Tibial artery (tissue), 4 donors: ENCODE results near the gene WDR86.

Experiments
- DNase-seq, 2 donors: peaks; one replicate each; pipeline ENCODE4 v3.0.0-alpha.2; 2019
- H3K27ac ChIP-seq, 2 donors: fragments of 200-600 bp; sonication (generic) in 1 of 2; 1 replicate in 1 of 2; 2 replicates in 1 of 2; pipeline ENCODE4 v1.5.1; 2018 to 2019; ENCODE audit warnings: mild to moderate bottlenecking in 1 of 2
- H3K27me3 ChIP-seq, 2 donors: fragments of 200-600 bp; sonication (generic) in 1 of 2; one replicate each; pipeline versions ENCODE4 v1.5.1 to v1.6.0; 2016 to 2019
- H3K36me3 ChIP-seq, 3 donors: fragments of 200-600 bp; sonication (generic) in 2 of 3; one replicate each; pipeline ENCODE4 v1.5.1; 2016 to 2019; ENCODE audit warnings: mild to moderate bottlenecking in 2 of 3
- H3K4me1 ChIP-seq, 4 donors: fragments of 200-600 bp; sonication (generic) in 2 of 4; 1 replicate in 3 of 4; 2 replicates in 1 of 4; pipeline ENCODE4 v1.5.1; 2016 to 2019
- H3K4me3 ChIP-seq, 2 donors: fragments of 200-600 bp; sonication (generic) in 1 of 2; 1 replicate in 1 of 2; 2 replicates in 1 of 2; pipeline ENCODE4 v1.5.1; 2018 to 2019; ENCODE audit warnings: mild to moderate bottlenecking in 2 of 2
- H3K9me3 ChIP-seq, 3 donors: fragments of 200-600 bp; sonication (generic) in 1 of 3; one replicate each; pipeline ENCODE4 v1.5.1; 2016 to 2019
- CTCF ChIP-seq, 2 experiments: fragments of 200-600 bp in 1 of 2; fragments of 450-650 bp in 1 of 2; IDR thresholded peaks; one replicate each; pipeline ENCODE4 v1.5.1; 2017 to 2019; ENCODE audit warnings: antibody characterized with exemption in 2 of 2, mild to moderate bottlenecking in 1 of 2, moderate library complexity in 1 of 2
- intact Hi-C: fragments of 100-400 bp; cut with DNase I; formaldehyde crosslinking; loops from one replicate; pipeline ENCODE4 v1.15.0; 2023; ENCODE audit warnings: low total_unique reads

The WDR86 gene

GRCh38 chr7:151409667-151410404 lies at the start of gene WDR86:
Gene WDR86, minus strand, starts transcription at chr7:151410038. Its CDS starts 449 bp downstream, at chr7:151409589.
- TF ChIP-seq CTCF (IDR thresholded peaks at IDR 0.05) = no peak
- Histone ChIP-seq H3K27me3 (peaks cover 4 to 56% of the 10 kb centered on the region in 2 donors), H3K36me3 (no peaks in the 10 kb centered on the region), H3K4me3 (peak within 1 kb of the TSS; percentile 35 to 46), H3K9me3 (no peaks in the 10 kb centered on the region), H3K4me1 (peaks cover 0 to 28% (median 19%) of the 10 kb centered on the region in 4 donors), H3K27ac (no peak within 1 kb of the TSS)
- no peak for DNase-seq
- intact Hi-C loops = loop anchor here (5.0 kb wide), 1 partner anchor 38 kb away; no protein-coding TSS in a partner anchor

GRCh38 chr7:151457534-151457933 lies 47.7 kb upstream of the WDR86 start:
- no peaks in the 10 kb centered on the region for H3K27me3 ChIP-seq
- intact Hi-C loops = no loop called here

GRCh38 chr7:151456782-151457181 lies 46.9 kb upstream of the WDR86 start:
- no peaks in the 10 kb centered on the region for H3K36me3 ChIP-seq
- no peak overlapping the region for H3K27ac ChIP-seq
- DNase-seq = no peak
- no peaks in the 10 kb centered on the region for H3K27me3 ChIP-seq
- no peaks in the 10 kb centered on the region for H3K9me3 ChIP-seq
- H3K4me3 ChIP-seq = no peak overlapping the region
- TF ChIP-seq CTCF (IDR thresholded peaks at IDR 0.05) = no peak
- intact Hi-C loops = no loop called here
- H3K4me1 ChIP-seq = peaks cover 7 to 26% (median 24%) of the 10 kb centered on the region in 4 donors

More at GRCh38 chr7:151457534-151457933, 47.7 kb upstream of the WDR86 start:
- Histone ChIP-seq H3K9me3 (no peaks in the 10 kb centered on the region), H3K27ac (no peak overlapping the region), H3K4me3 (no peak overlapping the region), H3K36me3 (no peaks in the 10 kb centered on the region), H3K4me1 (peaks cover 7 to 26% (median 24%) of the 10 kb centered on the region in 4 donors)
- no peak for TF ChIP-seq CTCF (IDR thresholded peaks at IDR 0.05)
- no peak for DNase-seq

- H3K4me3 ChIP-seq = no peak overlapping the region
- no peak for TF ChIP-seq CTCF (IDR thresholded peaks at IDR 0.05)
- no peaks in the 10 kb centered on the region for H3K9me3 ChIP-seq
- intact Hi-C loops = no loop called here
- DNase-seq = no peak
- H3K36me3 ChIP-seq = no peaks in the 10 kb centered on the region
- no peaks in the 10 kb centered on the region for H3K27me3 ChIP-seq
- no peak overlapping the region for H3K27ac ChIP-seq
- peaks cover 7 to 23% (median 20%) of the 10 kb centered on the region in 4 donors for H3K4me1 ChIP-seq
These were observed 46.4 kb upstream of the WDR86 start for GRCh38 chr7:151456276-151456675.

- Histone ChIP-seq H3K36me3 (no peaks in the 10 kb centered on the region), H3K4me1 (peaks cover 7 to 17% (median 15%) of the 10 kb centered on the region in 4 donors), H3K4me3 (no peak overlapping the region), H3K27me3 (no peaks in the 10 kb centered on the region), H3K27ac (no peak overlapping the region), H3K9me3 (no peaks in the 10 kb centered on the region)
- no peak for DNase-seq
- intact Hi-C loops = no loop called here
- TF ChIP-seq CTCF (IDR thresholded peaks at IDR 0.05) = no peak
These were observed 45.9 kb upstream of the WDR86 start for GRCh38 chr7:151455690-151456089.
